Measurements from ENCODE around the gene KCNC2. TPM values are rescaled to one million over a fixed set of nuclear protein-coding genes. Genes with fewer than 3 reads are reported as not detected.

The KCNC2 gene
- not detected in 2 replicates for total RNA-seq

DNA sequence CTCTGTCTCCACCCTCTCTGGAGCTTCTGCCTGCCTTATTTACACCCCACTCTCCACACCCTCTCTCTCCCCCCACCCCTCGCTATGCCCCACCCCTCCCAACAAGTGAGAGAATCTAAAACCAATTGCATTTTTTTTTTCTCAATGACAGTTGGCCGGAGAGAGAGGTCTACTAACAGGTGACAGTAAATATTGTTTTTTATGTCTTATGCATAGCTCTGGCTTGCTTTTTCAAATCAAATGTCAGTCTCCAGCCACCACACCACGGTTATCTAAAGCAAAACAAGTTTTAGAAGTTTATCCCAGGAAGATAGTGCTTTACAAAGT, at the start of gene KCNC2:
Gene KCNC2 (minus strand): TSS at position 28 of the 327 bp plus-strand sequence.

Other genes starting within 250 kb of the KCNC2 start
- gene CAPS2, start 120.5 kb upstream of the KCNC2 start, total RNA-seq = 1.7 and 3.2 TPM in 2 replicates
- not detected in 2 replicates for gene GLIPR1L1, start 124.8 kb upstream of the KCNC2 start, total RNA-seq
- 0.28 and 0.56 TPM in 2 replicates for gene GLIPR1L2, start 181.2 kb upstream of the KCNC2 start, total RNA-seq

Data from airway epithelial cell (primary cell).